Renal cortical epithelial cell (primary cell): ENCODE measurements around the gene F2R. TPM values are rescaled to one million over a fixed set of nuclear protein-coding genes. Genes with fewer than 3 reads are reported as not detected.
A peak's percentile ranks its signal among the peaks of the same experiment; 100 is the strongest.
"Not testable (repeated sequence)": the region's sequence is repeated elsewhere in the genome, so short reads cannot be mapped to it uniquely, and the experiment has no call there.

Source experiments
- DNase-seq: peaks from one replicate; pipeline ENCODE4 v3.0.0-alpha.2; 2011; ENCODE audit warnings: low read depth
- total RNA-seq: library from RNA; depleted of rRNA; stranded (reverse); fragments of >200 nt; gene quantifications from 2 replicates; pipeline ENCODE4 v1.2.3, GENCODE V29; 2014

The F2R gene
- 14.4 and 80.5 TPM in 2 replicates for total RNA-seq

GRCh38 chr5:76715736-76716455 lies at the start of gene F2R:
TSS of gene F2R (plus strand) at chr5:76716126. CDS start at chr5:76716308, 182 bp downstream.
- no peak for DNase-seq

GRCh38 chr5:76667495-76667894 lies 48.4 kb upstream of the F2R start:
- no peak for DNase-seq

GRCh38 chr5:76669245-76669644 lies 46.7 kb upstream of the F2R start:
- DNase-seq = peak; percentile 46

GRCh38 chr5:76670508-76670907 lies 45.4 kb upstream of the F2R start:
- DNase-seq = no peak

- no peak for DNase-seq
Observed at GRCh38 chr5:76672242-76672641, 43.7 kb upstream of the F2R start.

GRCh38 chr5:76673125-76673524 lies 42.8 kb upstream of the F2R start:
- DNase-seq = no peak

- no peak for DNase-seq
Observed at GRCh38 chr5:76674330-76675066, 41.4 kb upstream of the F2R start.

- peak; percentile 53 for DNase-seq
Observed at GRCh38 chr5:76675364-76675763, 40.6 kb upstream of the F2R start.

- no peak for DNase-seq
Observed at GRCh38 chr5:76677849-76678472, 38.0 kb upstream of the F2R start.

- DNase-seq = no peak
Observed at GRCh38 chr5:76679231-76679630, 36.7 kb upstream of the F2R start.

GRCh38 chr5:76680826-76681225 lies 35.1 kb upstream of the F2R start:
- not testable (repeated sequence) for DNase-seq

GRCh38 chr5:76681287-76681686 lies 34.6 kb upstream of the F2R start:
- no peak for DNase-seq

GRCh38 chr5:76682387-76682786 lies 33.5 kb upstream of the F2R start:
- DNase-seq = no peak

- peak; percentile 38 for DNase-seq
Observed at GRCh38 chr5:76683816-76684731, 31.9 kb upstream of the F2R start.

GRCh38 chr5:76684756-76685519 lies 31.0 kb upstream of the F2R start:
- DNase-seq = no peak

- DNase-seq = no peak
Observed at GRCh38 chr5:76685704-76686103, 30.2 kb upstream of the F2R start.

- DNase-seq = no peak
Observed at GRCh38 chr5:76688212-76688611, 27.7 kb upstream of the F2R start.

- peak; percentile 87 for DNase-seq
Observed at GRCh38 chr5:76688836-76689235, 27.1 kb upstream of the F2R start.

- peak; percentile 96 for DNase-seq
Observed at GRCh38 chr5:76689321-76690036, 26.4 kb upstream of the F2R start.

- DNase-seq = no peak
Observed at GRCh38 chr5:76690037-76690679, 25.8 kb upstream of the F2R start.
